Neural crest cell (in vitro differentiated cells): ENCODE measurements around the gene COG4. TPM values are rescaled to one million over a fixed set of nuclear protein-coding genes. Genes with fewer than 3 reads are reported as not detected.
A peak's percentile ranks its signal among the peaks of the same experiment; 100 is the strongest.

Experiments used
- DNase-seq: peaks from one replicate; pipeline ENCODE4 v3.0.0; 2021; ENCODE audit warnings: low read depth, mixed read lengths, low spot score
- H3K27ac Mint-ChIP-seq: one replicate; pipeline ENCODE4 v1.8.0; 2021; ENCODE audit warnings: mild to moderate bottlenecking, mixed read lengths; ENCODE audit not compliant: unreplicated experiment
- H3K27me3 Mint-ChIP-seq: 2 replicates; pipeline ENCODE4 v1.8.0; 2021; ENCODE audit warnings: low read depth, mild to moderate bottlenecking, mixed read lengths
- H3K36me3 Mint-ChIP-seq: 2 replicates; pipeline ENCODE4 v1.8.0; 2021; ENCODE audit warnings: low read depth, mild to moderate bottlenecking, mixed read lengths
- H3K4me1 Mint-ChIP-seq: 2 replicates; pipeline ENCODE4 v1.8.0; 2021; ENCODE audit warnings: mixed read lengths
- H3K4me3 Mint-ChIP-seq: one replicate; pipeline ENCODE4 v1.8.0; 2021; ENCODE audit warnings: mild to moderate bottlenecking, mixed read lengths
- H3K9me3 Mint-ChIP-seq: 2 replicates; pipeline ENCODE4 v1.8.0; 2021; ENCODE audit warnings: mixed read lengths
- CTCF ChIP-seq: fragments of 200-600 bp; sonication (generic); conservative IDR thresholded peaks from 2 replicates; pipeline ENCODE4 v1.5.0; 2021; ENCODE audit warnings: antibody characterized with exemption, mild to moderate bottlenecking
- total RNA-seq: library from RNA; stranded (reverse); gene quantifications from 2 replicates; pipeline ENCODE4 v1.2.1, GENCODE V29; 2021

Gene COG4
- total RNA-seq, 1 donor from 2014 or later: 82.7 TPM

- Mint-ChIP-seq H3K9me3 (no peaks in the 10 kb centered on the region), H3K27me3 (no peaks in the 10 kb centered on the region), H3K4me1 (no peaks in the 10 kb centered on the region), H3K36me3 (peaks cover 31% of the 10 kb centered on the region), H3K27ac (no peak overlapping the region), H3K4me3 (peak overlapping the region; percentile 27)
- TF ChIP-seq CTCF: no peak
- no peak for DNase-seq
These were observed 46.4 kb upstream of the COG4 start for GRCh38 chr16:70569752-70570151.

GRCh38 chr16:70568601-70569237 lies 45.4 kb upstream of the COG4 start:
- no peaks in the 10 kb centered on the region for H3K9me3 Mint-ChIP-seq
- peaks cover 38% of the 10 kb centered on the region for H3K36me3 Mint-ChIP-seq
- no peak overlapping the region for H3K4me3 Mint-ChIP-seq
- no peaks in the 10 kb centered on the region for H3K27me3 Mint-ChIP-seq
- no peak overlapping the region for H3K27ac Mint-ChIP-seq
- no peak for TF ChIP-seq CTCF
- DNase-seq: no peak
- H3K4me1 Mint-ChIP-seq: no peaks in the 10 kb centered on the region

GRCh38 chr16:70565053-70565452 lies 41.7 kb upstream of the COG4 start:
- H3K9me3 Mint-ChIP-seq: no peaks in the 10 kb centered on the region
- TF ChIP-seq CTCF: no peak
- no peaks in the 10 kb centered on the region for H3K27me3 Mint-ChIP-seq
- H3K27ac Mint-ChIP-seq: no peak overlapping the region
- H3K4me3 Mint-ChIP-seq: no peak overlapping the region
- peaks cover 32% of the 10 kb centered on the region for H3K36me3 Mint-ChIP-seq
- DNase-seq: no peak
- no peaks in the 10 kb centered on the region for H3K4me1 Mint-ChIP-seq

GRCh38 chr16:70563636-70564035 lies 40.3 kb upstream of the COG4 start:
- Mint-ChIP-seq H3K4me1 (no peaks in the 10 kb centered on the region), H3K9me3 (no peaks in the 10 kb centered on the region), H3K36me3 (peaks cover 34% of the 10 kb centered on the region), H3K27me3 (no peaks in the 10 kb centered on the region), H3K4me3 (no peak overlapping the region), H3K27ac (no peak overlapping the region)
- no peak for DNase-seq
- no peak for TF ChIP-seq CTCF

- DNase-seq: no peak
- Mint-ChIP-seq H3K9me3 (no peaks in the 10 kb centered on the region), H3K4me1 (no peaks in the 10 kb centered on the region), H3K27me3 (no peaks in the 10 kb centered on the region), H3K4me3 (no peak overlapping the region), H3K36me3 (peaks cover 39% of the 10 kb centered on the region), H3K27ac (no peak overlapping the region)
- TF ChIP-seq CTCF: no peak
These were observed 38.3 kb upstream of the COG4 start for GRCh38 chr16:70561623-70562022.
